ENCODE data around the gene SCUBE1.

DNA sequence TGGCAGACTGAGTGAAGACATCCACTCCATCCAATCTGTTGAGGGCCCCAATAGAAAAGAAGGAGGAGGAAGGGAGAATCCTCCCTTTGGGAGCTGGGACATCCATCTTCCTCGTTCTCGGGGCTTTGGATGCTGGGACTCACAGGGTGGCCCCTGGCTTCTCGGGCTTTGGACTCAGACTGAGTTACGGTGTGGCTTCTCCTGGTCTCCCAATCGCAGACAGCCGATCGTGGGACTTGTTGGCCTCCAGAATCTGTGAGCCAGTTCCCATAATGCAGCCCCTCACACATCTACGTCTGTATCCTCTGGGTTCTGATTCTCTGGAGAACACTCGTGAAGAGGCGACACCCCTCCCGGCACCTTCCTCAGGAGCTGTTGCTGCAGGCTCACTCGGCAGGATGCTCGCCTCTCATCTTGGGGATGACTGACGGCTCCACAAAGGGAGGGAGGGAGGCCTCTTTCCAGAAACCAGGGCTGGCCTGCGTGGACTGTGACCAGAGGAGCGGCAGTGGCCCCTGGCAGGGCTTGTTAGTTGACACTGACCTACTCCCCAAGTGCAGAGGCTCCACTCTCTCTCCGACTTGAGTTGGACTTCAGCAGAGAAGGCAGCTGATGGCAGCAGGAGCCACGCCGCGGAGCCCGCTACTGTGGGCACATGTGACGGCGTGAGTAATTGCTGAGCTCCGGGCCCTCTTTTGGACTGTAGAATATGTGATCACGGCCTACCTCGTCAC lies 141.5 kb downstream of the SCUBE1 start:
- TF ChIP-seq MAX (IDR thresholded peaks at IDR 0.05; ENCODE audit: low read depth, low read length) = no peak
- TF ChIP-seq, protein P1, sequence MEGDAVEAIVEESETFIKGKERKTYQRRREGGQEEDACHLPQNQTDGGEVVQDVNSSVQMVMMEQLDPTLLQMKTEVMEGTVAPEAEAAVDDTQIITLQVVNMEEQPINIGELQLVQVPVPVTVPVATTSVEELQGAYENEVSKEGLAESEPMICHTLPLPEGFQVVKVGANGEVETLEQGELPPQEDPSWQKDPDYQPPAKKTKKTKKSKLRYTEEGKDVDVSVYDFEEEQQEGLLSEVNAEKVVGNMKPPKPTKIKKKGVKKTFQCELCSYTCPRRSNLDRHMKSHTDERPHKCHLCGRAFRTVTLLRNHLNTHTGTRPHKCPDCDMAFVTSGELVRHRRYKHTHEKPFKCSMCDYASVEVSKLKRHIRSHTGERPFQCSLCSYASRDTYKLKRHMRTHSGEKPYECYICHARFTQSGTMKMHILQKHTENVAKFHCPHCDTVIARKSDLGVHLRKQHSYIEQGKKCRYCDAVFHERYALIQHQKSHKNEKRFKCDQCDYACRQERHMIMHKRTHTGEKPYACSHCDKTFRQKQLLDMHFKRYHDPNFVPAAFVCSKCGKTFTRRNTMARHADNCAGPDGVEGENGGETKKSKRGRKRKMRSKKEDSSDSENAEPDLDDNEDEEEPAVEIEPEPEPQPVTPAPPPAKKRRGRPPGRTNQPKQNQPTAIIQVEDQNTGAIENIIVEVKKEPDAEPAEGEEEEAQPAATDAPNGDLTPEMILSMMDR (IDR thresholded peaks at IDR 0.05; ENCODE audit: low read depth, low read length) = no peak
